Ectodermal cell (in vitro differentiated cells): ENCODE results near the gene NMNAT3.

Experiments used
- H3K27ac ChIP-seq: 2 replicates; pipeline ENCODE4 v1.7.0; 2013; ENCODE audit warnings: mild to moderate bottlenecking, low read depth, low read length; ENCODE audit not compliant: insufficient read depth, poor library complexity, severe bottlenecking
- H3K27me3 ChIP-seq: 2 replicates; pipeline ENCODE4 v1.7.0; 2013; ENCODE audit warnings: mild to moderate bottlenecking, low read length; ENCODE audit not compliant: insufficient read depth, control insufficient read depth, poor library complexity, severe bottlenecking
- H3K36me3 ChIP-seq: one replicate; pipeline ENCODE4 v1.7.0; 2013; ENCODE audit warnings: low read length; ENCODE audit not compliant: control insufficient read depth, insufficient read depth
- H3K4me1 ChIP-seq: one replicate; pipeline ENCODE4 v1.7.0; 2013; ENCODE audit warnings: low read length; ENCODE audit not compliant: control insufficient read depth, insufficient read depth
- H3K4me3 ChIP-seq: 2 replicates; pipeline ENCODE4 v1.7.0; 2013; ENCODE audit warnings: low read depth, low read length, control low read depth; ENCODE audit not compliant: insufficient read depth
- H3K9me3 ChIP-seq: 2 replicates; pipeline ENCODE4 v1.7.0; 2013; ENCODE audit warnings: mild to moderate bottlenecking, low read length, moderate library complexity; ENCODE audit not compliant: control insufficient read depth
- WGBS, 2 experiments: methylation state at CpG; one replicate each; pipeline ENCODE4 v1.1.7; 2013; ENCODE audit warnings: missing lambda C conversion rate in 2 of 2; 5-methylcytosine and 5-hydroxymethylcytosine counted together

NMNAT3 gene

GRCh38 chr3:139642996-139643395, 34.8 kb downstream of the NMNAT3 start:
- 94 to 95% methylated on average over 2 of the region's 2 CpGs for WGBS, 2 experiments
- no peaks in the 10 kb centered on the region for H3K36me3 ChIP-seq
- H3K9me3 ChIP-seq = no peaks in the 10 kb centered on the region
- H3K4me1 ChIP-seq = no peaks in the 10 kb centered on the region
- H3K27ac ChIP-seq = no peak overlapping the region
- H3K27me3 ChIP-seq = no peaks in the 10 kb centered on the region
- H3K4me3 ChIP-seq = no peak overlapping the region

- Histone ChIP-seq H3K4me1 (no peaks in the 10 kb centered on the region), H3K36me3 (no peaks in the 10 kb centered on the region), H3K27ac (no peak overlapping the region), H3K9me3 (no peaks in the 10 kb centered on the region), H3K4me3 (no peak overlapping the region), H3K27me3 (no peaks in the 10 kb centered on the region)
- 90 to 100% methylated on average over 1 of the region's 1 CpG for WGBS, 2 experiments
Observed at GRCh38 chr3:139640456-139640855, 37.3 kb downstream of the NMNAT3 start.

DNA sequence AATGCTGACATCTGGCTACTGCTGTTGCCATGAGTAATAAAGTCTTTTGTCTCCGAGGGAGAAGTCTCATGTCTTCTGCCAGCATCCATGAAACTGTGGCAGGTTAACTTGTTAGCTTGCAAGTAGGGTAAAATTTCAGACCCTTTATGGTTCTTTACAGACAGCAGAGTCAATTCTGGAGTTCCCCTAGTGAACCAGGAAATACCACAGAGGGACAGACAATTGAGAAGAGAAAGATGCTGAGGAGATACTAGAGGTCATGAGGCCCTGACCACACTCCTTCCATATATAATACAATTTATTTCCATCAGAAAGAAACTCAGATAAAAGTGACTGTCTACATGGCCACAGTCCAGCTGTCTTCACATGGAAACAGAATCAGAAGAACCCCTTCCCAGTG, 38.1 kb downstream of the NMNAT3 start:
- H3K4me1 ChIP-seq = no peaks in the 10 kb centered on the region
- no peaks in the 10 kb centered on the region for H3K36me3 ChIP-seq
- no peaks in the 10 kb centered on the region for H3K9me3 ChIP-seq
- 93% methylated on average over 1 of the region's 1 CpG for WGBS, 2 experiments
- no peak overlapping the region for H3K4me3 ChIP-seq
- H3K27ac ChIP-seq = no peak overlapping the region
- no peaks in the 10 kb centered on the region for H3K27me3 ChIP-seq

GRCh38 chr3:139638518-139638917, 39.3 kb downstream of the NMNAT3 start:
- H3K36me3 ChIP-seq = no peaks in the 10 kb centered on the region
- WGBS, 2 experiments = 85 to 92% methylated on average over 2 of the region's 2 CpGs
- peaks cover 3% of the 10 kb centered on the region for H3K4me1 ChIP-seq
- no peaks in the 10 kb centered on the region for H3K27me3 ChIP-seq
- no peak overlapping the region for H3K4me3 ChIP-seq
- H3K27ac ChIP-seq = no peak overlapping the region
- no peaks in the 10 kb centered on the region for H3K9me3 ChIP-seq

- WGBS, 2 experiments = 91 to 100% methylated on average over 2 of the region's 2 CpGs
- Histone ChIP-seq H3K36me3 (no peaks in the 10 kb centered on the region), H3K27ac (no peak overlapping the region), H3K27me3 (no peaks in the 10 kb centered on the region), H3K4me1 (peaks cover 3% of the 10 kb centered on the region), H3K4me3 (no peak overlapping the region), H3K9me3 (no peaks in the 10 kb centered on the region)
Observed at GRCh38 chr3:139636511-139636910, 41.3 kb downstream of the NMNAT3 start.

DNA sequence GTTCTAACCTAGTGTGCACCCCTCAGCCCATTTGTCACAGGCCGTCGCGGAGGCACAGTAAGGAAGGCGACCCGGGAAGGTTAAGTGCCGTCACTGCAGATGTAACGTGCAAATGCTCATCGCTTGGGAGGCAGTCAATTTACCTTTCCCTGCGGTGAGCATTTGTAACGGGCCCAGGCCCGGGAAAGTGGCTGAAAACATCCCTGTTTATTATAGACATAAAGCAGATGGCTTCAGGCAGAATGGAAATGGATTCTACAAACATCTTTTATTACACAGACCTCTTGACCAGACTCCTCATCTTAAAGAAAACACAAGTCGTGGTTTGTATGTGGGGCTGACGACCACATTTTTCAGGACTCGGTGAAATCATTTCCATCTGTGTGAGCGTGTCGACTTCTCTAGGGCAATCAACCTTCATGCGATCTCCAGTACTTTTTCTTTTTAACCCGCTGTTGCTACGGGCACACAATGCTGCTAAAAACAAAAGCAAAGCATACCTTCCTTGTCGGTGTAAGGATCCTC, 43.6 kb downstream of the NMNAT3 start:
- Histone ChIP-seq H3K4me3 (no peak overlapping the region), H3K27me3 (no peaks in the 10 kb centered on the region), H3K9me3 (no peaks in the 10 kb centered on the region), H3K36me3 (no peaks in the 10 kb centered on the region), H3K4me1 (peaks cover 3% of the 10 kb centered on the region), H3K27ac (no peak overlapping the region)
- WGBS, 2 experiments = 90 to 91% methylated on average over 20 of the region's 20 CpGs

DNA sequence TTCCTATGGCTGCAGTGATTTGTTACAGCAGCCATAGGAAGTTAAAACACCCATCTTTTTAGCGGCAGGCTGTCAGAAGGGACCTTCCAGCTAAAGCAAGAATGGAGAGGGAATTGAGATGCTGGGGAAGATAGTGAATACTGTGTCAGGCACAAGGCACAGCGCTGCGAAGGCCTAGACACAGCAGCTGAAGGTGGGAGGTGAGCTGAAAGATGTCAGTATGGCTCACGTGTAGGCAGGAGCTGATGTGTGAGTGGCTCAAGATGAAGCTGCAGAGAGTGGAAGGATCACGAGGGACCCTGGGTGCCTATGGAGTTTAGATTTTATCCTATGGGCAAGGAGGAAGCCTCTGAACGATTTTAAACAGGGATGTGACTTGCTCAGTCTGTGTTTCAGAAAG, 44.3 kb downstream of the NMNAT3 start:
- no peaks in the 10 kb centered on the region for H3K27me3 ChIP-seq
- peaks cover 3% of the 10 kb centered on the region for H3K4me1 ChIP-seq
- H3K27ac ChIP-seq = no peak overlapping the region
- 93 to 94% methylated on average over 6 of the region's 6 CpGs for WGBS, 2 experiments
- no peak overlapping the region for H3K4me3 ChIP-seq
- H3K9me3 ChIP-seq = no peaks in the 10 kb centered on the region
- no peaks in the 10 kb centered on the region for H3K36me3 ChIP-seq

DNA sequence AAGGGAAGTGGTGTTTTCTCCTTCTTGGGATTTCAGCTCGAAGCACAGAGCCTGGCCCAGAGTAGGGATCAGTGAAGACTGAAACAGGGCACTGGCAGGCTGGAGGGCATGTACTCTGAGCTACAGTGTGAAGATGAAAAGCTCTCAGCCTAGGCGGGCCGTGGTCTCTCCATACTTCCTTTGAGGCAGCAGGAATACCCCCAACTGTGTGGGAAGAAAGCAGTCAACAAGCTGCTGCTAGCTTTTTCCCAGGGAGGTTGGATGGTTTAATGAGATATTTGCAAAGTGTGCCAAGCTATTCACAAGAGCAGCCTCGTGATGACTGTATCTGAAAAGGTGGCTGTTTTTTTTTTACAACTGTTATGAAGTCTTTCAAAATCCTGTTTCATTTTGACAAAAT, 47.2 kb downstream of the NMNAT3 start:
- Histone ChIP-seq H3K36me3 (no peaks in the 10 kb centered on the region), H3K4me3 (no peak overlapping the region), H3K9me3 (no peaks in the 10 kb centered on the region), H3K4me1 (peaks cover 3% of the 10 kb centered on the region), H3K27me3 (no peaks in the 10 kb centered on the region), H3K27ac (no peak overlapping the region)
- WGBS, 2 experiments = 36 to 40% methylated on average over 4 of the region's 4 CpGs

DNA sequence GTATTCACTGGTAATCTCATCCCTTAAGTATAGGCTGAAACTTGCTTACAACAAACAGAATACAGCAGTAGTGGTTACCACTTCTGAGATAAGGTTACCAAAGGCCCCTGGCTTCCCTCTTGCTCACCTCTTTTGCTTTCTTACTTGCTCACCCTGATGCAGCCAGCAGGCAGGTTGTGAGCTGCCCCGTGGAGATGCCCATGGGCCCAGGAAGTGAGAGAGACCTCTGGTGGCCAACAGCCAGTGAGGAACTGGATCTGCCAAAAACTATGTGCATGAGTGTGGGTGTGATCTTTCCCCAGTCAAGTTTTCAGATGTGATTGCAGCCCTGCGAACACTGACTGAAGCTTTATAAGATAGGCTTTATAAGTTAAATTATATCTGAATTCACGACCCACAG, 48.7 kb downstream of the NMNAT3 start:
- WGBS, 2 experiments = 42 to 70% methylated on average over 1 to 2 of the region's 3 CpGs
- Histone ChIP-seq H3K27ac (no peak overlapping the region), H3K4me3 (no peak overlapping the region), H3K36me3 (no peaks in the 10 kb centered on the region), H3K4me1 (no peaks in the 10 kb centered on the region), H3K9me3 (no peaks in the 10 kb centered on the region), H3K27me3 (no peaks in the 10 kb centered on the region)

- no peak overlapping the region for H3K27ac ChIP-seq
- WGBS, 2 experiments = 92 to 94% methylated on average over 5 of the region's 5 CpGs
Observed at GRCh38 chr3:139627759-139628158, 50.0 kb downstream of the NMNAT3 start.

GRCh38 chr3:139620438-139620837, 57.3 kb downstream of the NMNAT3 start:
- H3K4me3 ChIP-seq = no peak overlapping the region
- H3K27ac ChIP-seq = no peak overlapping the region
- H3K9me3 ChIP-seq = no peaks in the 10 kb centered on the region
- H3K36me3 ChIP-seq = no peaks in the 10 kb centered on the region
- no peaks in the 10 kb centered on the region for H3K27me3 ChIP-seq
- 93% methylated on average over 2 to 3 of the region's 3 CpGs for WGBS, 2 experiments
- H3K4me1 ChIP-seq = no peaks in the 10 kb centered on the region

More at GRCh38 chr3:139627759-139628158, 50.0 kb downstream of the NMNAT3 start:
- Histone ChIP-seq H3K36me3 (no peaks in the 10 kb centered on the region), H3K9me3 (no peaks in the 10 kb centered on the region), H3K4me3 (no peak overlapping the region), H3K27me3 (no peaks in the 10 kb centered on the region), H3K4me1 (no peaks in the 10 kb centered on the region)
